ENCODE results near the gene ACTL6B.

GRCh38 chr7:100693312-100694097 lies 37.3 kb upstream of the ACTL6B start:
- TF ChIP-seq, protein P1, sequence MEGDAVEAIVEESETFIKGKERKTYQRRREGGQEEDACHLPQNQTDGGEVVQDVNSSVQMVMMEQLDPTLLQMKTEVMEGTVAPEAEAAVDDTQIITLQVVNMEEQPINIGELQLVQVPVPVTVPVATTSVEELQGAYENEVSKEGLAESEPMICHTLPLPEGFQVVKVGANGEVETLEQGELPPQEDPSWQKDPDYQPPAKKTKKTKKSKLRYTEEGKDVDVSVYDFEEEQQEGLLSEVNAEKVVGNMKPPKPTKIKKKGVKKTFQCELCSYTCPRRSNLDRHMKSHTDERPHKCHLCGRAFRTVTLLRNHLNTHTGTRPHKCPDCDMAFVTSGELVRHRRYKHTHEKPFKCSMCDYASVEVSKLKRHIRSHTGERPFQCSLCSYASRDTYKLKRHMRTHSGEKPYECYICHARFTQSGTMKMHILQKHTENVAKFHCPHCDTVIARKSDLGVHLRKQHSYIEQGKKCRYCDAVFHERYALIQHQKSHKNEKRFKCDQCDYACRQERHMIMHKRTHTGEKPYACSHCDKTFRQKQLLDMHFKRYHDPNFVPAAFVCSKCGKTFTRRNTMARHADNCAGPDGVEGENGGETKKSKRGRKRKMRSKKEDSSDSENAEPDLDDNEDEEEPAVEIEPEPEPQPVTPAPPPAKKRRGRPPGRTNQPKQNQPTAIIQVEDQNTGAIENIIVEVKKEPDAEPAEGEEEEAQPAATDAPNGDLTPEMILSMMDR (conservative IDR thresholded peaks at IDR 0.05) = no peak
- no peak for TF ChIP-seq EZH2 (IDR thresholded peaks at IDR 0.05; ENCODE audit: low read depth)

Data from PC-9 (cell line).